ENCODE measurements around the gene TENT5A. TPM values are rescaled to one million over a fixed set of nuclear protein-coding genes. Genes with fewer than 3 reads are reported as not detected.

TENT5A gene
- total RNA-seq, 1 donor from 2014 or later: 10.9 TPM

DNA sequence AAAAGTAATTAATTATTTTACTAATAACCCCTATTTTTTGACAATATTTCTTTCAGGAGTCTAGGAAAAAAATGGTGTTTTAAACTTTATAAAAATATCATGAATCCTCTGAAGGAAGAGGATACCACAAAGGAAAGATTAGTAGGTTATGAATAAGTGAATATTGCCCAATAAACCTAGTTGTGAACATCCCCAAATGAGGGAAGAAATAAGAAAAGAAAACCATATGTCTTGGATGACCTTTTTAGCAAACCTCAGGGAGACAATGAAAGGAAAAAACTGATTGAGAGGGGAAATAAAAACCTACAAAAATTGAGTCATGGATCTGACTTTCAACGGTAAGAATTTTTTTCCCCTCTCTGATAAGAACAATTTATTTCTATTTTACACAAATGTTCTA lies 34.4 kb downstream of the TENT5A start:
- H3K27me3 Mint-ChIP-seq (ENCODE audit: low read depth): no peaks in the 10 kb centered on the region
- no peaks in the 10 kb centered on the region for H3K9me3 Mint-ChIP-seq
- H3K36me3 Mint-ChIP-seq: no peaks in the 10 kb centered on the region
- H3K4me1 Mint-ChIP-seq: no peaks in the 10 kb centered on the region
- no peak for DNase-seq (ENCODE audit: low spot score in 2 of 2, unreplicated experiment in 2 of 2)
- TF ChIP-seq, protein P1, sequence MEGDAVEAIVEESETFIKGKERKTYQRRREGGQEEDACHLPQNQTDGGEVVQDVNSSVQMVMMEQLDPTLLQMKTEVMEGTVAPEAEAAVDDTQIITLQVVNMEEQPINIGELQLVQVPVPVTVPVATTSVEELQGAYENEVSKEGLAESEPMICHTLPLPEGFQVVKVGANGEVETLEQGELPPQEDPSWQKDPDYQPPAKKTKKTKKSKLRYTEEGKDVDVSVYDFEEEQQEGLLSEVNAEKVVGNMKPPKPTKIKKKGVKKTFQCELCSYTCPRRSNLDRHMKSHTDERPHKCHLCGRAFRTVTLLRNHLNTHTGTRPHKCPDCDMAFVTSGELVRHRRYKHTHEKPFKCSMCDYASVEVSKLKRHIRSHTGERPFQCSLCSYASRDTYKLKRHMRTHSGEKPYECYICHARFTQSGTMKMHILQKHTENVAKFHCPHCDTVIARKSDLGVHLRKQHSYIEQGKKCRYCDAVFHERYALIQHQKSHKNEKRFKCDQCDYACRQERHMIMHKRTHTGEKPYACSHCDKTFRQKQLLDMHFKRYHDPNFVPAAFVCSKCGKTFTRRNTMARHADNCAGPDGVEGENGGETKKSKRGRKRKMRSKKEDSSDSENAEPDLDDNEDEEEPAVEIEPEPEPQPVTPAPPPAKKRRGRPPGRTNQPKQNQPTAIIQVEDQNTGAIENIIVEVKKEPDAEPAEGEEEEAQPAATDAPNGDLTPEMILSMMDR (IDR thresholded peaks at IDR 0.05; ENCODE audit: unreplicated experiment): no peak
- no peak overlapping the region for H3K4me3 Mint-ChIP-seq
- H3K27ac Mint-ChIP-seq: no peak overlapping the region

DNA sequence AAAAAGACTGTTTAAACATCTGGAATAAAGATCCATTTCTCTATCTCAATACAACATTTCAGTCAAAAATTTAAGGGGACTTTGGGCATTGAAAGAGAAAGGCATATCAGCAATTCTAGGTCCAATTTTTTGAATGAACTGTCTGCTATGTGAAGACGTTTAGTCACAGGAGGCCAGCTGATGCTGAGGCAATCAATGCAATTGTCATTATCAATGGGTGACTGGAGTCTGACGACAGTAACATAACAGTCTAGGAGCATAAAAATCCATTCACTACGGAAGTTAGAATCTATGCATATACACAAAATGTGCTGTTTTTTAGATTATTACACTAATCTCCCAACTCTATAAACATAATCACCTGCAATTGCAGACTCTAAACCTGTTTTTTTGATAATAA lies 37.8 kb downstream of the TENT5A start:
- no peaks in the 10 kb centered on the region for H3K27me3 Mint-ChIP-seq (ENCODE audit: low read depth)
- H3K36me3 Mint-ChIP-seq: no peaks in the 10 kb centered on the region
- DNase-seq (ENCODE audit: low spot score in 2 of 2, unreplicated experiment in 2 of 2): no peak
- TF ChIP-seq, protein P1 (IDR thresholded peaks at IDR 0.05; ENCODE audit: unreplicated experiment): no peak
- H3K27ac Mint-ChIP-seq: no peak overlapping the region
- H3K9me3 Mint-ChIP-seq: peaks cover 4% of the 10 kb centered on the region
- H3K4me3 Mint-ChIP-seq: no peak overlapping the region
- H3K4me1 Mint-ChIP-seq: no peaks in the 10 kb centered on the region

DNA sequence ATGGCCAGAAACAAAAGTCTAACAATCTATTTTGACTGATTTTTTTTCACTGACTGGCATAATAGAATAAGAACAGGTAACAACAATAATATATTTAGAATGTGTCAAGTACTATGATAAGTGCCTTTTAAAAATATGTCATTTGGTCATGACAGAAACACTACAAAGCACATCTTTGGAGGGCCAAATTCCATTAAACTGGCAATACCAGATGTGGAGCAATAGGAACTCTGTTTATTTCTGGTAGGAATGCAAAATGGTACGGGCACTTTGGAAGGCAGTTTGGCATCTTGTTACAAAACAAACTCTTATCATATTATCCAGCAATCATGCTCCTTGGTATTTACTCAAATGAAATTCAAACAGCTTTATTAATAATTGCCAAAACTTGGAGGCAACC lies 39.3 kb downstream of the TENT5A start:
- no peaks in the 10 kb centered on the region for H3K36me3 Mint-ChIP-seq
- H3K27me3 Mint-ChIP-seq (ENCODE audit: low read depth): no peaks in the 10 kb centered on the region
- H3K27ac Mint-ChIP-seq: no peak overlapping the region
- peaks cover 4% of the 10 kb centered on the region for H3K9me3 Mint-ChIP-seq
- H3K4me3 Mint-ChIP-seq: no peak overlapping the region
- H3K4me1 Mint-ChIP-seq: no peaks in the 10 kb centered on the region
- TF ChIP-seq, protein P1 (IDR thresholded peaks at IDR 0.05; ENCODE audit: unreplicated experiment): no peak
- no peak for DNase-seq (ENCODE audit: low spot score in 2 of 2, unreplicated experiment in 2 of 2)

DNA sequence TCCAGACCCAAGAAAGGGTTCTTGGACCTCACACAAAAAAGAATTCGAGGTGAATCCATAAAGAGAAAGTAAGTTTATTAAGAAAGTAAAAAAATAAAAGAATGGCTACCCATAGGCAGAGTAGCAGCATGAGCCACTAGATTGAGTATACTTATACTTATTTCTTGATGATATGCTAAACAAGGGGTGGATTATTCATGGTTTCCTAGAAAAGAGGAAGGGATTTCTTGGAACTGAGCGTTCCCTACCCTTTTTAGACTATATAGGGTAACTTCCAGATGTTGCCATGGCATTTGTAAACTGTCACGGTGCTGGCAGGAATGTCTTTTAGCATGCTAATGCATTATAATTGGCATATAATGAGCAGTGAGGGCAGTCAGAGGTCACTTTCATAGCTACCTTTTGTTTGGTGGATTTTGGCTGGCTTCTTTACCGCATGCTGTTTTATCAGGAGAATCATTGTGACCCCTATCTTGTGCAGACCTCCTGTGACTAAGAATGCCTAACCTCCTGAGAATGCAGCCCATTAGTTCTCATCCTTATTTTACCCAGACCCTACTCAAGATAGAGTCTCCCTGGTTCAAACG lies 44.3 kb downstream of the TENT5A start:
- Mint-ChIP-seq H3K27ac (no peak overlapping the region), H3K36me3 (no peaks in the 10 kb centered on the region), H3K9me3 (peaks cover 4% of the 10 kb centered on the region), H3K27me3 (ENCODE audit: low read depth) (no peaks in the 10 kb centered on the region), H3K4me1 (no peaks in the 10 kb centered on the region), H3K4me3 (no peak overlapping the region)
- DNase-seq (ENCODE audit: low spot score in 2 of 2, unreplicated experiment in 2 of 2): no peak
- TF ChIP-seq, protein P1 (IDR thresholded peaks at IDR 0.05; ENCODE audit: unreplicated experiment): no peak

DNA sequence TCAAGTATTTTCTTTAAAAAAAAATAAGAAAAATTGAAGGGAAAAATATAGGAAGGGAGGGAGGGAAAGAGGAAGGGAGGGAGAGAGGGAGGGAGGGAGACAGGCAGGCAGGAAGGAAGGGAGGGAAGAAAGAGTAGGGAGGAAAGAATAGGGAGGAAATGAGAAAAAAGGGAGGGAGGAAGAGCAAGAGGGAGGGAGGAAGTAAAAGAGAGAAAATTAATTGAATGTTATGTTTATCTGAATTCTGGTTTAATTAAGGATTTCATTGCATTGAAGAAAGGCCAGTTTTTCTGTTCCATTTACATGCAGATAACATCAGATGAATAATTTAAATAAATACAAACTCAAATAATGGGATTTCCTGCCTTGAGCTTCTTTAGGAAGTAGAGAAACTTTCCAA lies 47.8 kb downstream of the TENT5A start:
- Mint-ChIP-seq H3K4me1 (no peaks in the 10 kb centered on the region), H3K36me3 (no peaks in the 10 kb centered on the region), H3K27me3 (ENCODE audit: low read depth) (no peaks in the 10 kb centered on the region), H3K4me3 (no peak overlapping the region), H3K27ac (no peak overlapping the region), H3K9me3 (no peaks in the 10 kb centered on the region)
- TF ChIP-seq, protein P1 (IDR thresholded peaks at IDR 0.05; ENCODE audit: unreplicated experiment): no peak
- DNase-seq (ENCODE audit: low spot score in 2 of 2, unreplicated experiment in 2 of 2): no peak

DNA sequence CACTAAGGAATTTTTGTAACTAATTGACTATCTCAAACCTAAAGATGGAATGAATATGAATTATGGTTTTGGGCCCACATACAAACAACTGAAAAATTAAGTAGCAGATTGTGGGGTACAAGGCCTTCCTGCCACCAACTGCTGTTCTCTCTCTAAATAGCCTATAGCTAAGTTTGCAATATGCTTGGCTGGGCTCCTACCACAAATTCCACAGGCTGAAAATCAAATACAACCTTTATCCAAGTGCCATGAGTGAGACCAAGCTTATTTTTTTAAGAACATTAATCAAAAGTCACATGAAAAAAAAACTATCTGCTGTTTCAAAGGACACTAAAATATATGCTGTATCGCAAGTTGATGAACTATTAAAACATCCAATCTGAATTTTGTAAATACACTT lies 52.1 kb downstream of the TENT5A start:
- Mint-ChIP-seq H3K36me3 (no peaks in the 10 kb centered on the region), H3K27me3 (ENCODE audit: low read depth) (no peaks in the 10 kb centered on the region), H3K27ac (no peak overlapping the region), H3K9me3 (no peaks in the 10 kb centered on the region), H3K4me1 (no peaks in the 10 kb centered on the region), H3K4me3 (no peak overlapping the region)
- TF ChIP-seq, protein P1 (IDR thresholded peaks at IDR 0.05; ENCODE audit: unreplicated experiment): no peak
- no peak for DNase-seq (ENCODE audit: low spot score in 2 of 2, unreplicated experiment in 2 of 2)
